ENCODE data around the gene KCNK13.

The KCNK13 gene

DNA sequence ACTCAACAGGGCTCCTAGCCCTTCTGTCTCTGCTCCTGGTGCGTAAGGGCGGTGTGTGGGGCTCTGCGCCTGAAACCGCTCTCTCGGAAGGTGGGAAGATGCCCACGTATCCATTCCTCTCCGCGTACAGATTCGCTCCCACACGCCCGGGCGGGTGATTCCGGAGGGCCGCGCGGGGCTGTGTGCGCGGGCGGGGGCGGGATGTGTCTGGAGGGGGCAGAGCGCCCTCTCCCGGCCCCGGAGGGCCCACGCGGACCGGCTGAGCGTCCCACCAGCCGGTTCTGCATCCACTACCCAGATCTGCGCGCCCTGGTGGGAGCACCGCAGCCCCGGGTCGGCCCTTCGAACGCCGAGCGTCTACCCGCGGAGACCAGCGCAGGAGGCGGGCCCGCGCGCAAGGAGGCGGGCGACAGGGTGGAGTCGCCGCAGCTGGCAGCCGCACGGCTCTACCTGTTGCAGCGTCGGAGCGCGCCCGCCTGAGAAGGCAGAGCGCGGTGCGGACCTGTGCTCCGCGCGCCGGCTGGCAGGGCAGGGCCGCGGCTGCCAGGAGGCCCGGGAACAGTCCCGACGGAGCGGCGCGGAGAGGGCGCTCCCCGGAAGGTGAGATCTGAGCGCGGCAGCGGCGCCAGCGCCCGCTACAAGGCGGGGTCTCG is 1.4 kb upstream of the KCNK13 start:
- TF ChIP-seq CTBP1 (IDR thresholded peaks at IDR 0.05; ENCODE audit: borderline replicate concordance) (peak; percentile 39; the same call in 1 of the 2 replicates), FOXK2 (IDR thresholded peaks at IDR 0.05) (no peak)
- ChIA-PET POLR2A (no interaction called here), CTCF (interaction anchor here (0.6 to 1.1 kb wide), 4 partner anchors 10 to 321 kb away, joined by 3 to 9 read pairs (median 4); no protein-coding TSS in a partner anchor)
- DNase-seq (ENCODE audit: extremely low spot score), result peak; percentile 86

DNA sequence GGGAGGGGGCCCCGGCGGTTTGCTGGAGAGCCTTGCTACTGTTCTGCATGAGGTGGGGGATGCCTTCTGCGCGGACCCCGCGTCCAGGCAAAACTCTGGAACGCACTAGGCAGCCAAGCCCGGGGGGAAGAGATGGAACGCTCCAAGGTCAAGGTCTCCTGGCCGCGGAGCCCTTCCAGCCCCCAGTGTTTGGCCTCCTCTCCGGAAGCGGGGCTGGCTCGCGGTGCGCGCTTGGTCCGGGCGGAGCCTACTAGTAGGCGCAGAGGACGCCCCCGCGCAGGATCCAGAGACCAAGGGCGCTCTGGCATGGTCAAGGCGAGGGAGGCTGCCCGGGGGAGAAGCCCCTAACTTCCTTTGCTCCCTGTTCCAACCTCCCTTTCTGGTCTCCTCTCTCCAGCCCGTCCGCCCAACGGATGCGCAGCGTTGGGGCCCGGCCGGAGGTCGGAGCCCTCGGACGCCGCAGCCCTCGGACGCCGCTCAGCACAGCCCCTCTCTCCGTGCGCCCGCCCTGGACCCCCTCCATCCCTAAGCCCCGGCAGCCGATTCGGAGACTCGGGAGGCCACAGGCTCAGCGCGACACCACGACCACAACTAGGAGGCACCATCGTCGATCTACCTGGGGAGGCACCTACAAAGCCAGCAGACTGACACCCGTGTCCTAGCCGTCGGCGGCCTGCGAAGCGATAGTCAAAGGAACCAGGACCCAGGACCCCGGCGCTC is 669 bp upstream of the KCNK13 start:
- peak; percentile 33 for DNase-seq (ENCODE audit: extremely low spot score)
- CTCF ChIA-PET, result interaction anchor here (1.2 kb wide), 1 partner anchor 122 kb away, joined by 3 read pairs; no protein-coding TSS in a partner anchor
- TF ChIP-seq ZNF384 (IDR thresholded peaks at IDR 0.05) (no peak), HDGF (IDR thresholded peaks at IDR 0.05; ENCODE audit: borderline replicate concordance) (no peak), BHLHE40 (IDR thresholded peaks at IDR 0.05; ENCODE audit: borderline replicate concordance) (no peak), CTBP1 (IDR thresholded peaks at IDR 0.05; ENCODE audit: borderline replicate concordance) (no peak), FOXM1 (IDR thresholded peaks at IDR 0.05; ENCODE audit: borderline replicate concordance) (no peak), SUZ12 (IDR thresholded peaks at IDR 0.05) (no peak), FOXK2 (IDR thresholded peaks at IDR 0.05) (no peak)
- TF ChIP-seq, protein P1, sequence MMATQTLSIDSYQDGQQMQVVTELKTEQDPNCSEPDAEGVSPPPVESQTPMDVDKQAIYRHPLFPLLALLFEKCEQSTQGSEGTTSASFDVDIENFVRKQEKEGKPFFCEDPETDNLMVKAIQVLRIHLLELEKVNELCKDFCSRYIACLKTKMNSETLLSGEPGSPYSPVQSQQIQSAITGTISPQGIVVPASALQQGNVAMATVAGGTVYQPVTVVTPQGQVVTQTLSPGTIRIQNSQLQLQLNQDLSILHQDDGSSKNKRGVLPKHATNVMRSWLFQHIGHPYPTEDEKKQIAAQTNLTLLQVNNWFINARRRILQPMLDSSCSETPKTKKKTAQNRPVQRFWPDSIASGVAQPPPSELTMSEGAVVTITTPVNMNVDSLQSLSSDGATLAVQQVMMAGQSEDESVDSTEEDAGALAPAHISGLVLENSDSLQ (IDR thresholded peaks at IDR 0.05), result no peak
- POLR2A ChIA-PET, result no interaction called here

DNA sequence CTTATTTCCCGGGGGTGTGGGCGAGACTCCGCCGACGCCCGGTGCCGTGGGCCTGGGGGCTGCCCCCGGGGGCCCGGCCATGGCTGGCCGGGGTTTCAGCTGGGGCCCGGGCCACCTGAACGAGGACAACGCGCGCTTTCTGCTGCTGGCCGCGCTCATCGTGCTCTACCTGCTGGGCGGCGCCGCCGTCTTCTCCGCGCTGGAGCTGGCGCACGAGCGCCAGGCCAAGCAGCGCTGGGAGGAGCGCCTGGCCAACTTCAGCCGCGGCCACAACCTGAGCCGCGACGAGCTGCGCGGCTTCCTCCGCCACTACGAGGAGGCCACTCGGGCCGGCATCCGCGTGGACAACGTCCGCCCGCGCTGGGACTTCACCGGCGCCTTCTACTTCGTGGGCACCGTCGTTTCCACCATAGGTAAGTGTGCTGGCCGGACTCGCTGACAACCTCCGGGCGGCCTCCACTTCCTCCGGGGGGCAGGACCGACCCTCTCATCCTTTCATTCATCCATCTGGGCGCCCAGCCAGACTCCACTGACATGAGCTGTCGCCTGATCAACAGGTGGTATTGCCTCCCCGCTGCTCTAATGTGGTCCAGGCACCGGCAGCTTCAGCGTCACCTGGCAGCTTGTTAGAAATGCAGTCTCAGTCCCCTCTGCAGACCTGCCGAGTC is 467 bp downstream of the KCNK13 start:
- no peak for DNase-seq (ENCODE audit: extremely low spot score)
- POLR2A ChIA-PET, result no interaction called here
- CTCF ChIA-PET, result interaction anchor here (1.0 to 1.2 kb wide), 4 partner anchors 9 to 123 kb away, joined by 3 to 4 read pairs (median 4); no protein-coding TSS in a partner anchor
- TF ChIP-seq FOXA1 (IDR thresholded peaks at IDR 0.05), result no peak
- no peak for TF ChIP-seq LEF1 (IDR thresholded peaks at IDR 0.05; ENCODE audit: borderline replicate concordance)
- TF ChIP-seq SP1 (IDR thresholded peaks at IDR 0.05), result no peak
- no peak for TF ChIP-seq NFRKB (IDR thresholded peaks at IDR 0.05)
- no peak for TF ChIP-seq CTBP1 (IDR thresholded peaks at IDR 0.05; ENCODE audit: borderline replicate concordance)
- TF ChIP-seq FOXK2 (IDR thresholded peaks at IDR 0.05), result no peak
- TF ChIP-seq FOXM1 (IDR thresholded peaks at IDR 0.05; ENCODE audit: borderline replicate concordance), result no peak
- TF ChIP-seq L3MBTL2 (conservative IDR thresholded peaks at IDR 0.05), result no peak
- TF ChIP-seq HDGF (IDR thresholded peaks at IDR 0.05; ENCODE audit: borderline replicate concordance), result no peak
- TF ChIP-seq ARNT (IDR thresholded peaks at IDR 0.05), result no peak
- no peak for TF ChIP-seq BHLHE40 (IDR thresholded peaks at IDR 0.05; ENCODE audit: borderline replicate concordance)
- no peak for TF ChIP-seq SUZ12 (IDR thresholded peaks at IDR 0.05)

DNA sequence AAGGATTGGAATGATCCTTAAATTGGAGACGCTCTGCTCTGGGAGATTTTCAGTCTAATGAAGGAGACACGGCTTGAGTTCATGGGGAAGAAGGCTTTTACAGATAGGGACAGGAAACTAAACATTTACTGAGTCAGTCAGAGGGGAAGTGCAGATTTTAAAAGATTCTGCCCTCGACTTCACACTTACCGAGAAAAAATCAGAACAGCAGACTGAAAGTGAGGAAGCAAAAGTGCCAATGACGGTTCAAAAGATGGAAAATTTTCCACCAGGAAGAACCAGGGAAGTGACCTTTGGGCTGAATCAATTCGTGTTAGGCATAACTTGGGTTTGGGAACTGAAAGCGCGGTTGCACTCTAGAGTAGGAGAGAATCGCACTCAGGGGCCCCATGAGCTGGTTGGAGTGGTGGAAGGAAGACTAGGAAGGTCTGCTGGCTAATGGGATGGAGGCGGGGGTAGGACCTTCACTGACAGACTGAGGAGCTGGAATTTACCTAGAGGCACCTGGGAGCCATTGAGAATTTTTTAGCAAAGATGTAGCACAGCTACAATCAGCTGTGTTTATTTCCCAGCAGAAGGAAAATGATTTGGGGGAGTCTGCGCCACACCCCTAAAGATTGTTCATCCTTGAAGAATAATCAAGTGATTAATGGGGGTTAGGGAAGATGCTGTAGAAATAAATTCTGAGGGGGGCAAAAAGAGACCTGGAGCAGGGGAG is 1.2 kb downstream of the KCNK13 start:
- ChIA-PET POLR2A (no interaction called here), CTCF (interaction anchor here (0.9 to 1.2 kb wide), 4 partner anchors 9 to 123 kb away, joined by 3 to 4 read pairs (median 4); no protein-coding TSS in a partner anchor)
- no peak for TF ChIP-seq ARNT (IDR thresholded peaks at IDR 0.05)
- no peak for TF ChIP-seq LEF1 (IDR thresholded peaks at IDR 0.05; ENCODE audit: borderline replicate concordance)
- no peak for TF ChIP-seq FOXK2 (IDR thresholded peaks at IDR 0.05)
- DNase-seq (ENCODE audit: extremely low spot score), result no peak

DNA sequence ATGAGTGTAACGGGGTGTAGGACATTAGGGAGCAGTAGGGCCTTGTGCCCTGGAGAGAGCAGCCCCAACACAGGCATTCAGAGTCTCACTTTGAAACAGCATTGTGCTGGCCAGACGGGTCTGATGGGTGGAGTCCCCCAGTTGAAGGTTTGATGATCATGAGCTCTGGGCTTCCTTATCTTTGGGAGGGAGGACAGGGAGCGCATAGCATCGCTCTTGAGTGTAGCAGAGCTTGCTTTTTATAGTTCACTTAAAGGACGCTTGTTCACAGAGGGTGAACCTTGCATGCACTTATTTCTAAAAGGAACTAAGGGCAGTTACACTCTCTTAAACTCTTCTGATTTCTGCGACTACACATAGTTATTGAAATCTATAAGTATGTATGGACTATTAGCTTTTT is 10.6 kb downstream of the KCNK13 start:
- ChIA-PET CTCF (interaction anchor here (1.1 kb wide), 1 partner anchor 10 kb away, joined by 4 read pairs; no protein-coding TSS in a partner anchor), POLR2A (no interaction called here)
- DNase-seq (ENCODE audit: extremely low spot score), result no peak
- TF ChIP-seq, protein P1 (IDR thresholded peaks at IDR 0.05), result no peak

DNA sequence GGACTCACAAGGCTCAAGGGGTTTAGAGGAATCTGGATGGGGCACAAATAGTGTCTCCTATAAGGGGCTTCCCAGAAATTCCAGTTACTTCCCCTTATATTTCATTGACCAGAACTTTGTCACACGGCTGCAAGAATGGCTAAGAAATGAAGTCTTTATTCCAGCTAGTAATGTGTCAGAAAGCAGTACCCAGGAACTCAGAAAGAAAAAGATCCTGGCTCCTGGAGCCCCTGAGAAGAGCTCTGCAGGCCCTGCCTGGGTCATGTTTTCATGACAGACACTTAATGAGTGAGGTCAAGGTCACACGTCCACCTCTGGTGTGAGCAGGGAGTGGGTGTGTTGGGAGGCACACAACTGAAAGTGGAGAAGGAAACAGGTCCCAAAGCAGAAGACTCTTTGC is 17.8 kb downstream of the KCNK13 start:
- DNase-seq (ENCODE audit: extremely low spot score), result no peak
- POLR2A ChIA-PET, result no interaction called here
- CTCF ChIA-PET, result no interaction called here
- no peak for TF ChIP-seq TARDBP (IDR thresholded peaks at IDR 0.05)
- TF ChIP-seq, protein P1 (IDR thresholded peaks at IDR 0.05), result no peak
- no peak for TF ChIP-seq LEF1 (IDR thresholded peaks at IDR 0.05; ENCODE audit: borderline replicate concordance)
- no peak for TF ChIP-seq ELF4 (IDR thresholded peaks at IDR 0.05)
- TF ChIP-seq BHLHE40 (IDR thresholded peaks at IDR 0.05; ENCODE audit: borderline replicate concordance), result no peak
- TF ChIP-seq CTBP1 (IDR thresholded peaks at IDR 0.05; ENCODE audit: borderline replicate concordance), result no peak
- TF ChIP-seq ARNT (IDR thresholded peaks at IDR 0.05), result no peak
- TF ChIP-seq NFRKB (IDR thresholded peaks at IDR 0.05), result no peak
- no peak for TF ChIP-seq SUZ12 (IDR thresholded peaks at IDR 0.05)
- TF ChIP-seq FOXA1 (IDR thresholded peaks at IDR 0.05), result no peak
- TF ChIP-seq FOXM1 (IDR thresholded peaks at IDR 0.05; ENCODE audit: borderline replicate concordance), result no peak
- no peak for TF ChIP-seq HDGF (IDR thresholded peaks at IDR 0.05; ENCODE audit: borderline replicate concordance)
- no peak for TF ChIP-seq SP1 (IDR thresholded peaks at IDR 0.05)
- TF ChIP-seq L3MBTL2 (conservative IDR thresholded peaks at IDR 0.05), result no peak
- no peak for TF ChIP-seq FOXK2 (IDR thresholded peaks at IDR 0.05)
- no peak for TF ChIP-seq ZNF384 (IDR thresholded peaks at IDR 0.05)

All from HEK293T (cell line).